ENCODE data around the gene FBXL15.

Gene FBXL15

GRCh38 chr10:102457591-102458150, 37.0 kb downstream of the FBXL15 start:
- no peak for DNase-seq

- DNase-seq, result no peak
Measured at GRCh38 chr10:102458656-102459055, 38.0 kb downstream of the FBXL15 start.

- DNase-seq, result no peak
Measured at GRCh38 chr10:102460836-102461186, 40.2 kb downstream of the FBXL15 start.

- DNase-seq, result peak; percentile 65
Measured at GRCh38 chr10:102461187-102462054, 40.8 kb downstream of the FBXL15 start.

- no peak for DNase-seq
Measured at GRCh38 chr10:102462512-102463054, 41.9 kb downstream of the FBXL15 start.

GRCh38 chr10:102463983-102464382, 43.3 kb downstream of the FBXL15 start:
- DNase-seq, result no peak

GRCh38 chr10:102465466-102465865, 44.8 kb downstream of the FBXL15 start:
- no peak for DNase-seq

- no peak for DNase-seq
Measured at GRCh38 chr10:102467318-102467717, 46.7 kb downstream of the FBXL15 start.

- no peak for DNase-seq
Measured at GRCh38 chr10:102467971-102468438, 47.4 kb downstream of the FBXL15 start.

- DNase-seq, result no peak
Measured at GRCh38 chr10:102468683-102469082, 48.0 kb downstream of the FBXL15 start.

GRCh38 chr10:102470579-102471546, 50.2 kb downstream of the FBXL15 start:
- no peak for DNase-seq

Measured in NCI-H1436 treated with DMSO at 0.1 percent for 48 hours (cell line).